ENCODE measurements around the gene CD86. TPM values are rescaled to one million over a fixed set of nuclear protein-coding genes. Genes with fewer than 3 reads are reported as not detected.

CD86 gene
- total RNA-seq, 4 donors from 2014 or later: 0.92 to 2.4 (median 1.6) TPM

DNA sequence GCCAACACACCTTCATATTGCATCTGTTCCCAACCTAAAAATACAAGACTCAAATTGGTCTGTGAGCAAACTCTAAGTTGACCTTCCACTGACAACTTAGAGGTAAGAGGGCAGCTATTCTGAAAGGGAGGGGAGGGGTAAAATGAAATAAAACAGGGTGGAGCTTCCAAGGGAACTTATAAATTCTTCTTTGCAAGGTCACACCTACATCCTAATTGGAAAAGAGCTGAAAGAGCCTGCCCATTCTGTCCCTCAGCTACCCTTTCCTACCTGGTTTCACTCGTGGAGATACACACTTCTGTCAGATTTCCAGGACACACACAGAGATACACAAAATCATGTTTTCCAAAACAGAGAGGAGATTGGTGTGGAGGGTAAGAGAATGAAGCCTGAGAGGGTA lies 34.1 kb upstream of the CD86 start:
- intact Hi-C loops (cut with DNase I; ENCODE audit: low total_unique reads): no loop called here
- H3K27ac ChIP-seq: no peak overlapping the region
- peaks cover 11 to 19% (median 14%) of the 10 kb centered on the region in 3 donors for H3K27me3 ChIP-seq
- in situ Hi-C loops (cut with MboI; ENCODE audit: low sequenced_read_pairs in 4 of 4): no loop called here
- no peak overlapping the region for H3K4me3 ChIP-seq
- no peak for TF ChIP-seq POLR2A (IDR thresholded peaks at IDR 0.05)
- TF ChIP-seq, protein P1, sequence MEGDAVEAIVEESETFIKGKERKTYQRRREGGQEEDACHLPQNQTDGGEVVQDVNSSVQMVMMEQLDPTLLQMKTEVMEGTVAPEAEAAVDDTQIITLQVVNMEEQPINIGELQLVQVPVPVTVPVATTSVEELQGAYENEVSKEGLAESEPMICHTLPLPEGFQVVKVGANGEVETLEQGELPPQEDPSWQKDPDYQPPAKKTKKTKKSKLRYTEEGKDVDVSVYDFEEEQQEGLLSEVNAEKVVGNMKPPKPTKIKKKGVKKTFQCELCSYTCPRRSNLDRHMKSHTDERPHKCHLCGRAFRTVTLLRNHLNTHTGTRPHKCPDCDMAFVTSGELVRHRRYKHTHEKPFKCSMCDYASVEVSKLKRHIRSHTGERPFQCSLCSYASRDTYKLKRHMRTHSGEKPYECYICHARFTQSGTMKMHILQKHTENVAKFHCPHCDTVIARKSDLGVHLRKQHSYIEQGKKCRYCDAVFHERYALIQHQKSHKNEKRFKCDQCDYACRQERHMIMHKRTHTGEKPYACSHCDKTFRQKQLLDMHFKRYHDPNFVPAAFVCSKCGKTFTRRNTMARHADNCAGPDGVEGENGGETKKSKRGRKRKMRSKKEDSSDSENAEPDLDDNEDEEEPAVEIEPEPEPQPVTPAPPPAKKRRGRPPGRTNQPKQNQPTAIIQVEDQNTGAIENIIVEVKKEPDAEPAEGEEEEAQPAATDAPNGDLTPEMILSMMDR (IDR thresholded peaks at IDR 0.05 in 4 of 5, conservative IDR thresholded peaks at IDR 0.05 in 1 of 5): no peak
- no peaks in the 10 kb centered on the region for H3K36me3 ChIP-seq
- no peaks in the 10 kb centered on the region for H3K4me1 ChIP-seq
- no peaks in the 10 kb centered on the region for H3K9me3 ChIP-seq
- DNase-seq: no peak
- ATAC-seq: no peak

DNA sequence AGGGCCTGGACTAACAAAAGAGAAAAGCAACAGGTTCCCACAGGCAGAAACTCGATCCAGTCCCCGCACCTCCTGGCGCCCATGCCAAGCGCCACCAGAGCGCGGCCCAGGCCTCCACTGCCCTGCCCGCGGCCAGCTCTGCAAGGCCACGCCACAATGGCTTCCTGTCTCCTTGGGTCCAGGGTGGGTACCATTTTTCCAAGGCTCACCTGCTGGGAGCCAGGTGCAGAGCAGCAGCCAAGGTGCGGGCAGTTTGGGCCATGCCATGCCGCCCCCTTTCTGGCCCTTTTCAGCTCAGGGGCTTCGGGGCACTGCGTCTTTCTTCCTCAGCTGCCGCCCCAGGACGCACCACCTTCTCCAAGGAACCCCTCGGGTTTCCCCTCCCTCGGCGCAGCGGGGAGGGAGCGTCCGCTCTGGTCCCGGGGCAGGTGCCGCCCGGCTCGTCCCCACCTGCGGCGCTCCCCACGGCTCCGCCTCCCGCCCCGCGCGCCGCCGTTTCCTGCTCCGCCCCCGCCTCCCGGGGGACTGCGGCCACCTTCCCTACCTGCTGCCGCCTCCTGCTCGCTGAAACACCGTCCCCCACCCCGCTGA lies 33.3 kb upstream of the CD86 start, which contains the start of gene ILDR1:
ILDR1 (minus strand) TSS at position 437 of the 591 bp plus-strand sequence; CDS start at position 267, 170 bp downstream.
- H3K4me3 ChIP-seq: peak within 1 kb of the TSS in 2 of 4 donors; percentile 10 to 13
- in situ Hi-C loops (cut with MboI; ENCODE audit: low sequenced_read_pairs in 4 of 4): no loop called here
- no peaks in the 10 kb centered on the region for H3K9me3 ChIP-seq
- ATAC-seq (no peak), DNase-seq (no peak)
- intact Hi-C loops (cut with DNase I; ENCODE audit: low total_unique reads): no loop called here
- no peaks in the 10 kb centered on the region for H3K36me3 ChIP-seq
- no peak for TF ChIP-seq POLR2A (IDR thresholded peaks at IDR 0.05)
- TF ChIP-seq, protein P1 (IDR thresholded peaks at IDR 0.05 in 4 of 5, conservative IDR thresholded peaks at IDR 0.05 in 1 of 5): no peak
- H3K27me3 ChIP-seq: peaks cover 11 to 19% (median 14%) of the 10 kb centered on the region in 3 donors
- no peak within 1 kb of the TSS for H3K27ac ChIP-seq
- no peaks in the 10 kb centered on the region for H3K4me1 ChIP-seq

DNA sequence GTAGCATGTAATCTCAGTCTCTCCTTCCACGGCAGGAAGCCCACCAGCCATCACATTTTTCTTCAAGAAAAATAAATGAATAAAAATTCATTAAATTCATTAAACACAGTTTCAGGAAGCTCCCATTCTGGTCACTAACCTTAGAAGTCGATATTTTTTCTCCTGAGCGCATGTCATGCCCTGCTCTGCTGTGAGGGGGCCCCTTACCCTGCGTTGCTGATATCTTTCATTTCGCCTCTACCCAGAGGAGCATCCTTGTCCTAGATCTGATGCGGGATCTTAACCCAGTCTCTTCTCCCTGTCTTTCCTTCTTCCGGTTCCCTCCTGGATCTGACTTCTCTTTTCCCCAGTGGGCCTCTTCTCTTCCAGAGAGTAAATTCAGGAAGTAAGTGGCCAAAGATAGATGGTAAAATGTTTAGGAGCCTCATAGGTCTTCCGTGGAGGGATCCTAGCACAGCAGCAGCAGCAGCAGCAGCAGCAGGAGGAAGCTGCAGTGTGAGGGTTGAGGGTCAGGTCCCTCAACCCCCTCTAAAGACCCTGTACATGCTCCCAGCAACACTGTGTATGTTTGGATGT lies 31.7 kb upstream of the CD86 start:
- H3K4me3 ChIP-seq: no peak overlapping the region
- DNase-seq (no peak), ATAC-seq (no peak)
- in situ Hi-C loops (cut with MboI; ENCODE audit: low sequenced_read_pairs in 4 of 4): no loop called here
- H3K27me3 ChIP-seq: peaks cover 11 to 19% (median 14%) of the 10 kb centered on the region in 3 donors
- H3K27ac ChIP-seq: no peak overlapping the region
- H3K36me3 ChIP-seq: no peaks in the 10 kb centered on the region
- TF ChIP-seq POLR2A (IDR thresholded peaks at IDR 0.05): no peak
- TF ChIP-seq, protein P1 (IDR thresholded peaks at IDR 0.05 in 4 of 5, conservative IDR thresholded peaks at IDR 0.05 in 1 of 5): no peak
- no peaks in the 10 kb centered on the region for H3K9me3 ChIP-seq
- no peaks in the 10 kb centered on the region for H3K4me1 ChIP-seq
- intact Hi-C loops (cut with DNase I; ENCODE audit: low total_unique reads): no loop called here

DNA sequence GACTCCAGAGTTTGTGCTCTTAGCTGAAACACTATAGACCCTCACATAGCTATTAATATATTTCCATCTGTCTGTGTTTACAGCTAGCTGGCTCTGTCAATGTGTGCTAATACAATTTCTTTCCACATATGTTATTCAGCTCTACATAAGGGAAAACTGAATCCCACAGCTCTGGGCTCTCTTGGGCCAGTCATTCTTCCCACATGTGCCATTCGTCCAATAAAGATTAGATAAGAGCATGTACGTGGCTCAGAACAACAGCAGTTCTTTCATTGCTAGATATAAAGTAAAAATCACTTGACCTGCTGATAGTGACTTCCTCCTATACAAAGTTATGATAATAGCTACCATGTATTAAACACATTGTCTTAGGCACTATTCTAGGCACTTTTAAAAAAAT lies 30.4 kb upstream of the CD86 start:
- in situ Hi-C loops (cut with MboI; ENCODE audit: low sequenced_read_pairs in 4 of 4): no loop called here
- ATAC-seq (no peak), DNase-seq (no peak)
- TF ChIP-seq, protein P1 (IDR thresholded peaks at IDR 0.05 in 4 of 5, conservative IDR thresholded peaks at IDR 0.05 in 1 of 5): no peak
- TF ChIP-seq POLR2A (IDR thresholded peaks at IDR 0.05): no peak
- H3K27ac ChIP-seq: no peak overlapping the region
- intact Hi-C loops (cut with DNase I; ENCODE audit: low total_unique reads): no loop called here
- peaks cover 11 to 19% (median 14%) of the 10 kb centered on the region in 3 donors for H3K27me3 ChIP-seq
- H3K4me1 ChIP-seq: no peaks in the 10 kb centered on the region
- H3K36me3 ChIP-seq: no peaks in the 10 kb centered on the region
- no peak overlapping the region for H3K4me3 ChIP-seq
- H3K9me3 ChIP-seq: no peaks in the 10 kb centered on the region

Data from gastrocnemius medialis (tissue), 4 donors.